A549 (cell line): ENCODE data around the gene HIVEP1.

Experiments
- CEBPB ChIP-seq, 2 experiments: fragments of >200 bp in 1 of 2; sonication (Bioruptor Twin) in 1 of 2; formaldehyde crosslinking in 1 of 2; IDR thresholded peaks; 2 replicates each; pipeline ENCODE4 v1.6.1; 2012 to 2016
- CHD2 ChIP-seq: fragments of 150-350 bp; IDR thresholded peaks from 2 replicates; pipeline ENCODE4 v1.6.1; 2014; ENCODE audit warnings: low read length; ENCODE audit not compliant: partially characterized antibody
- EP300 ChIP-seq, 2 experiments: fragments of >200 bp; sonication (Bioruptor Twin); formaldehyde crosslinking; IDR thresholded peaks; 2 replicates in 1 of 2; 3 replicates in 1 of 2; pipeline ENCODE4 v1.6.1; 2016 to 2017
- JUN ChIP-seq, 2 experiments: fragments of >200 bp; sonication (Bioruptor Twin); formaldehyde crosslinking; IDR thresholded peaks; 2 replicates in 1 of 2; 3 replicates in 1 of 2; pipeline ENCODE4 v1.6.1; 2016 to 2017
- PHF8 ChIP-seq: fragments of 200-600 bp; sonication (generic); IDR thresholded peaks from 2 replicates; pipeline ENCODE4 v1.6.1; 2016; ENCODE audit warnings: low read depth, mild to moderate bottlenecking, antibody characterized with exemption, moderate library complexity, borderline replicate concordance
- RCOR1 ChIP-seq: fragments of 150-350 bp; IDR thresholded peaks from 2 replicates; pipeline ENCODE4 v1.6.1; 2014; ENCODE audit warnings: antibody characterized with exemption, low read length, low read depth
- RFX5 ChIP-seq: fragments of 450-650 bp; IDR thresholded peaks from 2 replicates; pipeline ENCODE4 v1.7.1; 2014; ENCODE audit warnings: antibody characterized with exemption, mild to moderate bottlenecking, moderate library complexity
- ZFP36 ChIP-seq: fragments of 450-650 bp; IDR thresholded peaks from 2 replicates; pipeline ENCODE4 v1.6.1; 2014; ENCODE audit warnings: borderline replicate concordance; ENCODE audit not compliant: partially characterized antibody
- TF ChIP-seq, protein P1 (sequence below): fragments of >200 bp; sonication (Bioruptor Twin); formaldehyde crosslinking; IDR thresholded peaks from 3 replicates; pipeline ENCODE4 v1.5.1; 2016
- TF ChIP-seq, protein P2 (sequence below): fragments of 200-600 bp; sonication (generic); IDR thresholded peaks from 2 replicates; pipeline ENCODE4 v1.6.1; 2016; ENCODE audit warnings: antibody characterized with exemption, mild to moderate bottlenecking, moderate library complexity
- TF ChIP-seq, protein P3 (sequence below): fragments of 450-650 bp; IDR thresholded peaks from 2 replicates; pipeline ENCODE4 v1.6.1; 2014; ENCODE audit warnings: antibody characterized with exemption

DNA sequence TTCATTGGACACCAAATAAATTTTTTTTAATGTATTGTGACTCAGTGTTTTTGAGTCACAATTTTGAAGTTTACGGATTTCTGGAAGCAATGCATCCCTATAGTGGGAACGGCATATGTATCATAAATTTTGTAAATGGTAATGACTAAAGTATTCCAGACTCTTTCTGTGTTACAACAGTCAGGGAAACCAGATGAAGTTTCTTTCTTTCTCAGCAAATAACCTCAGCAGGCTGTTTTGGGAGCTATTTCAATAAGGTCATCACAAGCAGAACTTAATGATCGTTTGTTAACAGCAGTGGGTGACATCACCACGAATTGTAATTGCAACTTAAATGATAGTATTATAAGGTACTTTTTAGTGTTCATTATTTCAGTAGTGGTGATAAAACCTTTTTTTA is 52.0 kb downstream of the HIVEP1 start:
- TF ChIP-seq PHF8 = no peak
- TF ChIP-seq, protein P1, sequence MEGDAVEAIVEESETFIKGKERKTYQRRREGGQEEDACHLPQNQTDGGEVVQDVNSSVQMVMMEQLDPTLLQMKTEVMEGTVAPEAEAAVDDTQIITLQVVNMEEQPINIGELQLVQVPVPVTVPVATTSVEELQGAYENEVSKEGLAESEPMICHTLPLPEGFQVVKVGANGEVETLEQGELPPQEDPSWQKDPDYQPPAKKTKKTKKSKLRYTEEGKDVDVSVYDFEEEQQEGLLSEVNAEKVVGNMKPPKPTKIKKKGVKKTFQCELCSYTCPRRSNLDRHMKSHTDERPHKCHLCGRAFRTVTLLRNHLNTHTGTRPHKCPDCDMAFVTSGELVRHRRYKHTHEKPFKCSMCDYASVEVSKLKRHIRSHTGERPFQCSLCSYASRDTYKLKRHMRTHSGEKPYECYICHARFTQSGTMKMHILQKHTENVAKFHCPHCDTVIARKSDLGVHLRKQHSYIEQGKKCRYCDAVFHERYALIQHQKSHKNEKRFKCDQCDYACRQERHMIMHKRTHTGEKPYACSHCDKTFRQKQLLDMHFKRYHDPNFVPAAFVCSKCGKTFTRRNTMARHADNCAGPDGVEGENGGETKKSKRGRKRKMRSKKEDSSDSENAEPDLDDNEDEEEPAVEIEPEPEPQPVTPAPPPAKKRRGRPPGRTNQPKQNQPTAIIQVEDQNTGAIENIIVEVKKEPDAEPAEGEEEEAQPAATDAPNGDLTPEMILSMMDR = no peak
- TF ChIP-seq ZFP36 = no peak
- TF ChIP-seq, protein P2, sequence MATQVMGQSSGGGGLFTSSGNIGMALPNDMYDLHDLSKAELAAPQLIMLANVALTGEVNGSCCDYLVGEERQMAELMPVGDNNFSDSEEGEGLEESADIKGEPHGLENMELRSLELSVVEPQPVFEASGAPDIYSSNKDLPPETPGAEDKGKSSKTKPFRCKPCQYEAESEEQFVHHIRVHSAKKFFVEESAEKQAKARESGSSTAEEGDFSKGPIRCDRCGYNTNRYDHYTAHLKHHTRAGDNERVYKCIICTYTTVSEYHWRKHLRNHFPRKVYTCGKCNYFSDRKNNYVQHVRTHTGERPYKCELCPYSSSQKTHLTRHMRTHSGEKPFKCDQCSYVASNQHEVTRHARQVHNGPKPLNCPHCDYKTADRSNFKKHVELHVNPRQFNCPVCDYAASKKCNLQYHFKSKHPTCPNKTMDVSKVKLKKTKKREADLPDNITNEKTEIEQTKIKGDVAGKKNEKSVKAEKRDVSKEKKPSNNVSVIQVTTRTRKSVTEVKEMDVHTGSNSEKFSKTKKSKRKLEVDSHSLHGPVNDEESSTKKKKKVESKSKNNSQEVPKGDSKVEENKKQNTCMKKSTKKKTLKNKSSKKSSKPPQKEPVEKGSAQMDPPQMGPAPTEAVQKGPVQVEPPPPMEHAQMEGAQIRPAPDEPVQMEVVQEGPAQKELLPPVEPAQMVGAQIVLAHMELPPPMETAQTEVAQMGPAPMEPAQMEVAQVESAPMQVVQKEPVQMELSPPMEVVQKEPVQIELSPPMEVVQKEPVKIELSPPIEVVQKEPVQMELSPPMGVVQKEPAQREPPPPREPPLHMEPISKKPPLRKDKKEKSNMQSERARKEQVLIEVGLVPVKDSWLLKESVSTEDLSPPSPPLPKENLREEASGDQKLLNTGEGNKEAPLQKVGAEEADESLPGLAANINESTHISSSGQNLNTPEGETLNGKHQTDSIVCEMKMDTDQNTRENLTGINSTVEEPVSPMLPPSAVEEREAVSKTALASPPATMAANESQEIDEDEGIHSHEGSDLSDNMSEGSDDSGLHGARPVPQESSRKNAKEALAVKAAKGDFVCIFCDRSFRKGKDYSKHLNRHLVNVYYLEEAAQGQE = no peak
- TF ChIP-seq RCOR1 = no peak
- no peak for TF ChIP-seq RFX5
- TF ChIP-seq CEBPB (IDR thresholded peaks at IDR 0.05) = no peak
- TF ChIP-seq EP300 (IDR thresholded peaks at IDR 0.05) = no peak
- TF ChIP-seq, protein P3, sequence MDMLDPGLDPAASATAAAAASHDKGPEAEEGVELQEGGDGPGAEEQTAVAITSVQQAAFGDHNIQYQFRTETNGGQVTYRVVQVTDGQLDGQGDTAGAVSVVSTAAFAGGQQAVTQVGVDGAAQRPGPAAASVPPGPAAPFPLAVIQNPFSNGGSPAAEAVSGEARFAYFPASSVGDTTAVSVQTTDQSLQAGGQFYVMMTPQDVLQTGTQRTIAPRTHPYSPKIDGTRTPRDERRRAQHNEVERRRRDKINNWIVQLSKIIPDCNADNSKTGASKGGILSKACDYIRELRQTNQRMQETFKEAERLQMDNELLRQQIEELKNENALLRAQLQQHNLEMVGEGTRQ = no peak
- TF ChIP-seq CHD2 = no peak
- TF ChIP-seq JUN (IDR thresholded peaks at IDR 0.05) = no peak
